ENCODE results near the gene PLCB3.
A peak's percentile ranks its signal among the peaks of the same experiment; 100 is the strongest.

PLCB3 gene

GRCh38 chr11:64296830-64297698, 45.7 kb downstream of the PLCB3 start:
- FAIRE-seq, result no peak
- no peak for TF ChIP-seq POLR2A (IDR thresholded peaks at IDR 0.05; ENCODE audit: low read depth, low read length)
- TF ChIP-seq POLR2AphosphoS5 (IDR thresholded peaks at IDR 0.05; ENCODE audit: low read depth, low read length), result no peak
- TF ChIP-seq TAF1 (IDR thresholded peaks at IDR 0.05; ENCODE audit: borderline replicate concordance, low read depth, low read length), result no peak

GRCh38 chr11:64297699-64298358, 46.5 kb downstream of the PLCB3 start:
- no peak for FAIRE-seq
- no peak for DNase-seq (ENCODE audit: insufficient read length)
- no peak for TF ChIP-seq POLR2A (IDR thresholded peaks at IDR 0.05; ENCODE audit: low read depth, low read length)
- TF ChIP-seq POLR2AphosphoS5 (IDR thresholded peaks at IDR 0.05; ENCODE audit: low read depth, low read length), result no peak
- TF ChIP-seq TAF1 (IDR thresholded peaks at IDR 0.05; ENCODE audit: borderline replicate concordance, low read depth, low read length), result no peak

More at GRCh38 chr11:64296830-64297698, 45.7 kb downstream of the PLCB3 start:
- DNase-seq (ENCODE audit: insufficient read length), result no peak

- DNase-seq (ENCODE audit: insufficient read length), result no peak
- TF ChIP-seq POLR2A (IDR thresholded peaks at IDR 0.05; ENCODE audit: low read depth, low read length) (no peak), TAF1 (IDR thresholded peaks at IDR 0.05; ENCODE audit: borderline replicate concordance, low read depth, low read length) (no peak), POLR2AphosphoS5 (IDR thresholded peaks at IDR 0.05; ENCODE audit: low read depth, low read length) (no peak)
- no peak for FAIRE-seq
Measured at GRCh38 chr11:64298966-64299846, 47.9 kb downstream of the PLCB3 start.

- TF ChIP-seq TAF1 (IDR thresholded peaks at IDR 0.05; ENCODE audit: borderline replicate concordance, low read depth, low read length) (no peak), POLR2A (IDR thresholded peaks at IDR 0.05; ENCODE audit: low read depth, low read length) (no peak), POLR2AphosphoS5 (IDR thresholded peaks at IDR 0.05; ENCODE audit: low read depth, low read length) (no peak)
- FAIRE-seq (no peak), DNase-seq (ENCODE audit: insufficient read length) (no peak)
Measured at GRCh38 chr11:64299847-64300648, 48.7 kb downstream of the PLCB3 start, which contains the start of gene CATSPERZ. TSS of gene CATSPERZ (plus strand) at chr11:64300358. CDS start at chr11:64300411, 53 bp downstream.

GRCh38 chr11:64303109-64304031, 52.0 kb downstream of the PLCB3 start:
- no peak for TF ChIP-seq POLR2AphosphoS5 (IDR thresholded peaks at IDR 0.05; ENCODE audit: low read depth, low read length)
- no peak for TF ChIP-seq POLR2A (IDR thresholded peaks at IDR 0.05; ENCODE audit: low read depth, low read length)
- TF ChIP-seq TAF1 (IDR thresholded peaks at IDR 0.05; ENCODE audit: borderline replicate concordance, low read depth, low read length), result no peak
- DNase-seq (ENCODE audit: insufficient read length) (no peak), FAIRE-seq (no peak)

GRCh38 chr11:64304032-64304315, 52.6 kb downstream of the PLCB3 start:
- no peak for DNase-seq (ENCODE audit: insufficient read length)
- FAIRE-seq, result no peak
- TF ChIP-seq TAF1 (IDR thresholded peaks at IDR 0.05; ENCODE audit: borderline replicate concordance, low read depth, low read length) (no peak), POLR2A (IDR thresholded peaks at IDR 0.05; ENCODE audit: low read depth, low read length) (no peak), POLR2AphosphoS5 (IDR thresholded peaks at IDR 0.05; ENCODE audit: low read depth, low read length) (no peak)

GRCh38 chr11:64304316-64305072, 53.2 kb downstream of the PLCB3 start:
- FAIRE-seq, result no peak

GRCh38 chr11:64305075-64305690, 53.9 kb downstream of the PLCB3 start, which contains the start of gene ESRRA:
TSS of gene ESRRA (plus strand) at chr11:64305524. CDS start at chr11:64307180, 1,656 bp downstream.
- FAIRE-seq (peak; percentile 99), DNase-seq (ENCODE audit: insufficient read length) (peak; percentile 98)
- peak; percentile 54; the same call in 1 of the 2 replicates for TF ChIP-seq TAF1 (IDR thresholded peaks at IDR 0.05; ENCODE audit: borderline replicate concordance, low read depth, low read length)
- TF ChIP-seq POLR2AphosphoS5 (IDR thresholded peaks at IDR 0.05; ENCODE audit: low read depth, low read length), result no peak
- TF ChIP-seq POLR2A (IDR thresholded peaks at IDR 0.05; ENCODE audit: low read depth, low read length), result peak; percentile 70; the same call in 1 of the 2 replicates

More at GRCh38 chr11:64304316-64305072, 53.2 kb downstream of the PLCB3 start:
- TF ChIP-seq POLR2AphosphoS5 (IDR thresholded peaks at IDR 0.05; ENCODE audit: low read depth, low read length) (peak; percentile 79), TAF1 (IDR thresholded peaks at IDR 0.05; ENCODE audit: borderline replicate concordance, low read depth, low read length) (0 out of 2 replicates have a peak, but pooled peaks have one; percentile 37), POLR2A (IDR thresholded peaks at IDR 0.05; ENCODE audit: low read depth, low read length) (peak; percentile 65; the same call in 1 of the 2 replicates)
- peak; percentile 90 for DNase-seq (ENCODE audit: insufficient read length)

Data from GM12892 (cell line).